HEK293 (cell line): Measurements from ENCODE around the gene MAN2B1.
A peak's percentile ranks its signal among the peaks of the same experiment; 100 is the strongest.

Experiments used
- ELK4 ChIP-seq: IDR thresholded peaks from 2 replicates; pipeline ENCODE4 v1.6.1; 2011; ENCODE audit warnings: mild to moderate bottlenecking, low read depth, low read length, borderline replicate concordance
- GLI4 ChIP-seq: fragments of 450-650 bp; formaldehyde crosslinking; IDR thresholded peaks from 2 replicates; pipeline ENCODE4 v1.5.1; 2016; ENCODE audit warnings: missing biosample characterization, missing genetic modification characterization
- KLF8 ChIP-seq: fragments of 450-650 bp; formaldehyde crosslinking; IDR thresholded peaks from 2 replicates; pipeline ENCODE4 v1.5.1; 2016; ENCODE audit warnings: missing biosample characterization, missing genetic modification characterization
- PBX3 ChIP-seq: sonication (generic); formaldehyde crosslinking; IDR thresholded peaks from 2 replicates; pipeline ENCODE4 v1.8.1; 2022; ENCODE audit warnings: mild to moderate bottlenecking, moderate library complexity, missing genetic modification reagents
- SCRT1 ChIP-seq: fragments of 450-650 bp; formaldehyde crosslinking; IDR thresholded peaks from 2 replicates; pipeline ENCODE4 v1.5.1; 2016; ENCODE audit warnings: missing biosample characterization, missing genetic modification characterization, borderline replicate concordance
- ZBTB11 ChIP-seq: fragments of 450-650 bp; formaldehyde crosslinking; conservative IDR thresholded peaks from 2 replicates; pipeline ENCODE4 v1.5.1; 2016; ENCODE audit warnings: low read depth, missing biosample characterization, missing genetic modification characterization
- ZBTB17 ChIP-seq: fragments of 450-650 bp; formaldehyde crosslinking; IDR thresholded peaks from 2 replicates; pipeline ENCODE4 v1.5.1; 2016; ENCODE audit warnings: missing biosample characterization, missing genetic modification characterization
- ZBTB20 ChIP-seq: fragments of 450-650 bp; formaldehyde crosslinking; IDR thresholded peaks from 2 replicates; pipeline ENCODE4 v1.5.1; 2016; ENCODE audit warnings: missing biosample characterization, missing genetic modification characterization
- ZBTB21 ChIP-seq: fragments of 450-650 bp; formaldehyde crosslinking; IDR thresholded peaks from 2 replicates; pipeline ENCODE4 v1.5.1; 2017; ENCODE audit warnings: missing biosample characterization, missing genetic modification characterization
- ZBTB44 ChIP-seq: fragments of 450-650 bp; IDR thresholded peaks from 2 replicates; pipeline ENCODE4 v1.5.1; 2018; ENCODE audit warnings: missing biosample characterization, mild to moderate bottlenecking, missing genetic modification characterization
- ZFHX2 ChIP-seq: fragments of 450-650 bp; formaldehyde crosslinking; conservative IDR thresholded peaks from 2 replicates; pipeline ENCODE4 v1.5.1; 2016; ENCODE audit warnings: missing biosample characterization, missing genetic modification characterization
- ZFP37 ChIP-seq: fragments of 450-650 bp; formaldehyde crosslinking; IDR thresholded peaks from 2 replicates; pipeline ENCODE4 v1.5.1; 2016; ENCODE audit warnings: missing biosample characterization, missing genetic modification characterization
- ZNF10 ChIP-seq: fragments of 450-650 bp; formaldehyde crosslinking; IDR thresholded peaks from 2 replicates; pipeline ENCODE4 v1.5.1; 2017; ENCODE audit warnings: missing biosample characterization, missing genetic modification characterization
- ZNF114 ChIP-seq: fragments of 450-650 bp; formaldehyde crosslinking; IDR thresholded peaks from 2 replicates; pipeline ENCODE4 v1.5.0; 2017; ENCODE audit warnings: missing biosample characterization, missing genetic modification characterization
- ZNF211 ChIP-seq: fragments of 450-650 bp; formaldehyde crosslinking; IDR thresholded peaks from 2 replicates; pipeline ENCODE4 v1.5.1; 2016; ENCODE audit warnings: low read depth, missing biosample characterization, missing genetic modification characterization
- ZNF214 ChIP-seq: fragments of 450-650 bp; formaldehyde crosslinking; IDR thresholded peaks from 2 replicates; pipeline ENCODE4 v1.5.1; 2017; ENCODE audit warnings: missing biosample characterization, mild to moderate bottlenecking, missing genetic modification characterization, borderline replicate concordance
- ZNF248 ChIP-seq: fragments of 450-650 bp; formaldehyde crosslinking; IDR thresholded peaks from 2 replicates; pipeline ENCODE4 v1.5.1; 2017; ENCODE audit warnings: missing biosample characterization, missing genetic modification characterization
- ZNF266 ChIP-seq: fragments of 450-650 bp; formaldehyde crosslinking; IDR thresholded peaks from 2 replicates; pipeline ENCODE4 v1.5.1; 2016; ENCODE audit warnings: missing biosample characterization, missing genetic modification characterization, low read depth
- ZNF394 ChIP-seq: fragments of 450-650 bp; formaldehyde crosslinking; IDR thresholded peaks from 2 replicates; pipeline ENCODE4 v1.5.1; 2016; ENCODE audit warnings: missing biosample characterization, missing genetic modification characterization, mild to moderate bottlenecking, moderate library complexity, borderline replicate concordance
- ZNF48 ChIP-seq: fragments of 450-650 bp; formaldehyde crosslinking; IDR thresholded peaks from 2 replicates; pipeline ENCODE4 v1.5.1; 2016; ENCODE audit warnings: missing biosample characterization, missing genetic modification characterization
- ZNF530 ChIP-seq: fragments of 450-650 bp; formaldehyde crosslinking; IDR thresholded peaks from 2 replicates; pipeline ENCODE4 v1.5.1; 2016; ENCODE audit warnings: low read depth, missing biosample characterization, missing genetic modification characterization
- ZNF596 ChIP-seq: fragments of 450-650 bp; IDR thresholded peaks from 2 replicates; pipeline ENCODE4 v1.5.0; 2018; ENCODE audit warnings: missing biosample characterization, mild to moderate bottlenecking, missing genetic modification characterization, moderate library complexity
- ZNF624 ChIP-seq: fragments of 450-650 bp; formaldehyde crosslinking; IDR thresholded peaks from 2 replicates; pipeline ENCODE4 v1.5.1; 2017; ENCODE audit warnings: missing biosample characterization, missing genetic modification characterization
- ZNF660 ChIP-seq: fragments of 450-650 bp; IDR thresholded peaks from 2 replicates; pipeline ENCODE4 v1.5.1; 2018; ENCODE audit warnings: missing biosample characterization, mild to moderate bottlenecking, missing genetic modification characterization
- ZNF692 ChIP-seq: fragments of 450-650 bp; formaldehyde crosslinking; IDR thresholded peaks from 2 replicates; pipeline ENCODE4 v1.5.1; 2016; ENCODE audit warnings: missing biosample characterization, missing genetic modification characterization
- ZNF791 ChIP-seq: fragments of 450-650 bp; formaldehyde crosslinking; IDR thresholded peaks from 2 replicates; pipeline ENCODE4 v1.5.1; 2016; ENCODE audit warnings: missing biosample characterization, missing genetic modification characterization
- TF ChIP-seq, protein P1 (sequence below): fragments of 450-650 bp; formaldehyde crosslinking; IDR thresholded peaks from 2 replicates; pipeline ENCODE4 v1.5.1; 2016; ENCODE audit warnings: missing biosample characterization, missing genetic modification characterization
- TF ChIP-seq, protein P2 (sequence below): fragments of 450-650 bp; formaldehyde crosslinking; IDR thresholded peaks from 2 replicates; pipeline ENCODE4 v1.5.1; 2016; ENCODE audit warnings: missing biosample characterization, missing genetic modification characterization

Gene MAN2B1

DNA sequence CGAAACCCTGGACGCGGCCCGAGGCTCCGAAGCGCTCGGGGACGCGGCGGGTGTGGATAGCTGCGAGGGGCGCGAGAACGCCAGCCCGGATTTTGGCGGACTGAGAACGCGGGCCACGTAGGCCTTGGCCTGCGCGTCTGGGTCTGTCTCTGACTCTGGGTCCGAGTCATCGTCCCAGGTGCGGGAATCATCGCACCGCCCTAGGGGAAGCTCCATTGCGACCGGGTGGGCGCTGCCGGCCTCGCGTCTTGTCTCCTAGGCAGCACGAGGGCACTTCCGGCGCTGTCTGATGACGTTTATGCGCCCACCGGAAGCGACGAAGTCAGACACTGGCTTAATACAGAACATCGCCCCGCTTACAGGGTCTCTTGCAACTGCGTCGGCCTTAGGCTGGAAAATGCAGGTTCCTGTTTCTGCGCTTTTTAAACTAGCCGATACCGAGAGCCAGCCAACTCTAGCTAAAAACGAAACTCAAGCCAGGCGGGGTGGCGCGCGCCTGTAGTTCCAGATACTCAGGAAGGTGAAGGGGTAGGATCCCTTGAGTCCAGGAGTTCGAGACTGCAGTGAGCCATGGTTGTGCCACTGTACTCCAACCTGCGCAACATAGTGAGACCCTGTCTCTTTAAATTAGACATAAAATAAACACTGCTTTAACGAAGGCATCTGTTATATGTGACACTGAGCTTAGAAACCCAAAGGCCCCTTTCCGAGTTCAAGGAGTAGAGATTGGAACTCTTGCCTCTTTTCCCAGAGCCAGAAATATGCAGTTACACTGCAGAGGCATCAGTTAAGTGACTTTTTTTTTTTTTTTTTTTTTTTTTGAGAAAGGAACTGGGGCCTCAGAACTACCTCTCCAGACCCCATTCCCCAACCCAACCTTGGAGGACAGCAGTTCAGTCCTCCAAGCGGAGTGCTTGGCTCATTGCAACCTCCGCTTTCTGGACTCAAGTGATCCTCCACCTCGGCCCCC is 30.1 kb upstream of the MAN2B1 start, which contains the start of gene FBXW9 (continued):
- TF ChIP-seq ZNF692 (tag by site-specific recombination) (peak; percentile 71), ZNF114 (tag by site-specific recombination) (no peak), ZNF660 (tag by site-specific recombination) (peak; percentile 80), ZBTB44 (peak; percentile 71; the same call in 1 of the 2 replicates), SCRT1 (tag by site-specific recombination) (no peak), ZNF791 (tag by site-specific recombination) (no peak), KLF8 (peak; percentile 62), ZFP37 (tag by site-specific recombination) (peak; percentile 68), ZNF214 (tag by site-specific recombination) (no peak), ZNF48 (no peak), ZBTB17 (peak; percentile 95), ZNF394 (tag by site-specific recombination) (peak; percentile 54; the same call in 1 of the 2 replicates), ZBTB20 (peak; percentile 83), ZBTB11 (tag by site-specific recombination) (peak; percentile 88), ZFHX2 (tag by site-specific recombination) (peak; percentile 41; the same call in 1 of the 2 replicates), GLI4 (no peak), ZNF211 (tag by site-specific recombination) (no peak), ZNF266 (no peak; the same call in 1 of the 2 replicates), ZNF248 (tag by site-specific recombination) (no peak), ZNF596 (no peak), ELK4 (peak; percentile 57; the same call in 1 of the 2 replicates), ZNF530 (tag by site-specific recombination) (no peak), PBX3 (CRISPR knock-in tag) (0 out of 2 replicates have a peak, but pooled peaks have one; percentile 16), ZBTB21 (tag by site-specific recombination) (peak; percentile 89), ZNF10 (peak; percentile 76), ZNF624 (tag by site-specific recombination) (no peak)
- TF ChIP-seq, protein P1, sequence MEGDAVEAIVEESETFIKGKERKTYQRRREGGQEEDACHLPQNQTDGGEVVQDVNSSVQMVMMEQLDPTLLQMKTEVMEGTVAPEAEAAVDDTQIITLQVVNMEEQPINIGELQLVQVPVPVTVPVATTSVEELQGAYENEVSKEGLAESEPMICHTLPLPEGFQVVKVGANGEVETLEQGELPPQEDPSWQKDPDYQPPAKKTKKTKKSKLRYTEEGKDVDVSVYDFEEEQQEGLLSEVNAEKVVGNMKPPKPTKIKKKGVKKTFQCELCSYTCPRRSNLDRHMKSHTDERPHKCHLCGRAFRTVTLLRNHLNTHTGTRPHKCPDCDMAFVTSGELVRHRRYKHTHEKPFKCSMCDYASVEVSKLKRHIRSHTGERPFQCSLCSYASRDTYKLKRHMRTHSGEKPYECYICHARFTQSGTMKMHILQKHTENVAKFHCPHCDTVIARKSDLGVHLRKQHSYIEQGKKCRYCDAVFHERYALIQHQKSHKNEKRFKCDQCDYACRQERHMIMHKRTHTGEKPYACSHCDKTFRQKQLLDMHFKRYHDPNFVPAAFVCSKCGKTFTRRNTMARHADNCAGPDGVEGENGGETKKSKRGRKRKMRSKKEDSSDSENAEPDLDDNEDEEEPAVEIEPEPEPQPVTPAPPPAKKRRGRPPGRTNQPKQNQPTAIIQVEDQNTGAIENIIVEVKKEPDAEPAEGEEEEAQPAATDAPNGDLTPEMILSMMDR (tag by site-specific recombination): peak; percentile 24; the same call in 1 of the 2 replicates
- TF ChIP-seq, protein P2, sequence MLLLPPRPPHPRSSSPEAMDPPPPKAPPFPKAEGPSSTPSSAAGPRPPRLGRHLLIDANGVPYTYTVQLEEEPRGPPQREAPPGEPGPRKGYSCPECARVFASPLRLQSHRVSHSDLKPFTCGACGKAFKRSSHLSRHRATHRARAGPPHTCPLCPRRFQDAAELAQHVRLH (tag by site-specific recombination): peak; percentile 74; the same call in 1 of the 2 replicates
